Measurements from ENCODE around the gene TMEM128.
A peak's percentile ranks its signal among the peaks of the same experiment; 100 is the strongest.
"Not testable (repeated sequence)": the region's sequence is repeated elsewhere in the genome, so short reads cannot be mapped to it uniquely, and the experiment has no call there.

Gene TMEM128

GRCh38 chr4:4249866-4250265, 1.8 kb upstream of the TMEM128 start:
- Histone ChIP-seq H3K4me3 (ENCODE audit: low read depth, low read length) (no peak overlapping the region), H3K4me1 (ENCODE audit: control insufficient read depth, insufficient read depth, low read length) (no peaks in the 10 kb centered on the region), H3K9ac (ENCODE audit: low read depth, low read length) (no peak overlapping the region), H3K36me3 (ENCODE audit: control insufficient read depth, insufficient read depth, low read length) (peaks cover 4% of the 10 kb centered on the region), H3K9me3 (ENCODE audit: control insufficient read depth, insufficient read depth, low read length) (no peaks in the 10 kb centered on the region), H3K27me3 (ENCODE audit: control insufficient read depth, insufficient read depth, low read length) (peaks cover 6% of the 10 kb centered on the region)

GRCh38 chr4:4249342-4249741, 1.3 kb upstream of the TMEM128 start:
- H3K4me1 ChIP-seq (ENCODE audit: control insufficient read depth, insufficient read depth, low read length); H3K36me3 ChIP-seq (ENCODE audit: control insufficient read depth, insufficient read depth, low read length); H3K9me3 ChIP-seq (ENCODE audit: control insufficient read depth, insufficient read depth, low read length); H3K27me3 ChIP-seq (ENCODE audit: control insufficient read depth, insufficient read depth, low read length); H3K9ac ChIP-seq (ENCODE audit: low read depth, low read length); H3K4me3 ChIP-seq (ENCODE audit: low read depth, low read length): not testable (repeated sequence)

GRCh38 chr4:4248885-4249203, 821 bp upstream of the TMEM128 start:
- Histone ChIP-seq H3K36me3 (ENCODE audit: control insufficient read depth, insufficient read depth, low read length) (peaks cover 9% of the 10 kb centered on the region), H3K9ac (ENCODE audit: low read depth, low read length) (peak overlapping the region; percentile 95), H3K4me3 (ENCODE audit: low read depth, low read length) (peak overlapping the region; percentile 87), H3K9me3 (ENCODE audit: control insufficient read depth, insufficient read depth, low read length) (no peaks in the 10 kb centered on the region), H3K4me1 (ENCODE audit: control insufficient read depth, insufficient read depth, low read length) (no peaks in the 10 kb centered on the region), H3K27me3 (ENCODE audit: control insufficient read depth, insufficient read depth, low read length) (peaks cover 6% of the 10 kb centered on the region)

GRCh38 chr4:4247696-4248028, 361 bp downstream of the TMEM128 start:
- H3K4me1 ChIP-seq (ENCODE audit: control insufficient read depth, insufficient read depth, low read length): no peaks in the 10 kb centered on the region
- no peaks in the 10 kb centered on the region for H3K9me3 ChIP-seq (ENCODE audit: control insufficient read depth, insufficient read depth, low read length)
- peaks cover 11% of the 10 kb centered on the region for H3K36me3 ChIP-seq (ENCODE audit: control insufficient read depth, insufficient read depth, low read length)
- peaks cover 6% of the 10 kb centered on the region for H3K27me3 ChIP-seq (ENCODE audit: control insufficient read depth, insufficient read depth, low read length)
- peak overlapping the region; percentile 95 for H3K9ac ChIP-seq (ENCODE audit: low read depth, low read length)
- H3K4me3 ChIP-seq (ENCODE audit: low read depth, low read length): peak overlapping the region; percentile 87

- Histone ChIP-seq H3K36me3 (ENCODE audit: control insufficient read depth, insufficient read depth, low read length) (peaks cover 11% of the 10 kb centered on the region), H3K4me1 (ENCODE audit: control insufficient read depth, insufficient read depth, low read length) (no peaks in the 10 kb centered on the region), H3K9me3 (ENCODE audit: control insufficient read depth, insufficient read depth, low read length) (no peaks in the 10 kb centered on the region), H3K27me3 (ENCODE audit: control insufficient read depth, insufficient read depth, low read length) (no peaks in the 10 kb centered on the region), H3K4me3 (ENCODE audit: low read depth, low read length) (no peak overlapping the region), H3K9ac (ENCODE audit: low read depth, low read length) (no peak overlapping the region)
Observed at GRCh38 chr4:4245172-4245571, 2.9 kb downstream of the TMEM128 start.

GRCh38 chr4:4239551-4239950, 8.5 kb downstream of the TMEM128 start:
- H3K4me1 ChIP-seq (ENCODE audit: control insufficient read depth, insufficient read depth, low read length); H3K36me3 ChIP-seq (ENCODE audit: control insufficient read depth, insufficient read depth, low read length): not testable (repeated sequence)

GRCh38 chr4:4233610-4234009, 14.4 kb downstream of the TMEM128 start:
- Histone ChIP-seq H3K4me3 (ENCODE audit: low read depth, low read length) (no peak overlapping the region), H3K36me3 (ENCODE audit: control insufficient read depth, insufficient read depth, low read length) (no peaks in the 10 kb centered on the region), H3K4me1 (ENCODE audit: control insufficient read depth, insufficient read depth, low read length) (no peaks in the 10 kb centered on the region), H3K9me3 (ENCODE audit: control insufficient read depth, insufficient read depth, low read length) (no peaks in the 10 kb centered on the region), H3K9ac (ENCODE audit: low read depth, low read length) (no peak overlapping the region), H3K27me3 (ENCODE audit: control insufficient read depth, insufficient read depth, low read length) (peaks cover 14% of the 10 kb centered on the region)

More at GRCh38 chr4:4239551-4239950, 8.5 kb downstream of the TMEM128 start:
- not testable (repeated sequence) for H3K27me3 ChIP-seq (ENCODE audit: control insufficient read depth, insufficient read depth, low read length); H3K9me3 ChIP-seq (ENCODE audit: control insufficient read depth, insufficient read depth, low read length); H3K9ac ChIP-seq (ENCODE audit: low read depth, low read length); H3K4me3 ChIP-seq (ENCODE audit: low read depth, low read length)

- Histone ChIP-seq H3K9me3 (ENCODE audit: control insufficient read depth, insufficient read depth, low read length) (no peaks in the 10 kb centered on the region), H3K4me3 (ENCODE audit: low read depth, low read length) (peak overlapping the region; percentile 30), H3K27me3 (ENCODE audit: control insufficient read depth, insufficient read depth, low read length) (peaks cover 59% of the 10 kb centered on the region)
Observed at GRCh38 chr4:4228356-4228668, 19.7 kb downstream of the TMEM128 start.

GRCh38 chr4:4227510-4228355, 20.3 kb downstream of the TMEM128 start:
- peak overlapping the region; percentile 30 for H3K4me3 ChIP-seq (ENCODE audit: low read depth, low read length)
- H3K4me1 ChIP-seq (ENCODE audit: control insufficient read depth, insufficient read depth, low read length): peaks cover 3% of the 10 kb centered on the region
- no peak overlapping the region for H3K9ac ChIP-seq (ENCODE audit: low read depth, low read length)
- no peaks in the 10 kb centered on the region for H3K36me3 ChIP-seq (ENCODE audit: control insufficient read depth, insufficient read depth, low read length)
- no peaks in the 10 kb centered on the region for H3K9me3 ChIP-seq (ENCODE audit: control insufficient read depth, insufficient read depth, low read length)
- H3K27me3 ChIP-seq (ENCODE audit: control insufficient read depth, insufficient read depth, low read length): peaks cover 65% of the 10 kb centered on the region

More at GRCh38 chr4:4228356-4228668, 19.7 kb downstream of the TMEM128 start:
- H3K36me3 ChIP-seq (ENCODE audit: control insufficient read depth, insufficient read depth, low read length): no peaks in the 10 kb centered on the region
- peaks cover 3% of the 10 kb centered on the region for H3K4me1 ChIP-seq (ENCODE audit: control insufficient read depth, insufficient read depth, low read length)
- H3K9ac ChIP-seq (ENCODE audit: low read depth, low read length): no peak overlapping the region

GRCh38 chr4:4226606-4227438, 21.2 kb downstream of the TMEM128 start, which contains the start of gene OTOP1:
Gene OTOP1, minus strand, starts transcription at chr4:4226929. Its CDS starts 65 bp downstream, at chr4:4226864.
- H3K27me3 ChIP-seq (ENCODE audit: control insufficient read depth, insufficient read depth, low read length): peaks cover 71% of the 10 kb centered on the region
- H3K4me3 ChIP-seq (ENCODE audit: low read depth, low read length): peak within 1 kb of the TSS; percentile 41
- H3K4me1 ChIP-seq (ENCODE audit: control insufficient read depth, insufficient read depth, low read length): peaks cover 3% of the 10 kb centered on the region

GRCh38 chr4:4225915-4226605, 22.0 kb downstream of the TMEM128 start:
- Histone ChIP-seq H3K4me1 (ENCODE audit: control insufficient read depth, insufficient read depth, low read length) (peaks cover 3% of the 10 kb centered on the region), H3K4me3 (ENCODE audit: low read depth, low read length) (peak overlapping the region; percentile 41), H3K36me3 (ENCODE audit: control insufficient read depth, insufficient read depth, low read length) (no peaks in the 10 kb centered on the region), H3K9me3 (ENCODE audit: control insufficient read depth, insufficient read depth, low read length) (no peaks in the 10 kb centered on the region), H3K27me3 (ENCODE audit: control insufficient read depth, insufficient read depth, low read length) (peaks cover 72% of the 10 kb centered on the region), H3K9ac (ENCODE audit: low read depth, low read length) (no peak overlapping the region)

More at GRCh38 chr4:4226606-4227438, 21.2 kb downstream of the TMEM128 start, which contains the start of gene OTOP1:
- no peaks in the 10 kb centered on the region for H3K9me3 ChIP-seq (ENCODE audit: control insufficient read depth, insufficient read depth, low read length)
- H3K9ac ChIP-seq (ENCODE audit: low read depth, low read length): no peak within 1 kb of the TSS
- no peaks in the 10 kb centered on the region for H3K36me3 ChIP-seq (ENCODE audit: control insufficient read depth, insufficient read depth, low read length)

Measured in iPS-15b (cell line).